H1 (cell line): ENCODE data around the gene HES2. TPM values are rescaled to one million over a fixed set of nuclear protein-coding genes. Genes with fewer than 3 reads are reported as not detected.

Source experiments
- CTCF ChIA-PET: fragments of 300-600 bp; sonication (Branson Sonifier 250); formaldehyde crosslinking; loops from one replicate; lab custom pipeline; 2021; ENCODE audit not compliant: partially characterized antibody; lab: Charles Lee
- POLR2A ChIA-PET: fragments of 300-600 bp; sonication (Branson Sonifier 250); formaldehyde crosslinking; loops from one replicate; lab custom pipeline; 2021; ENCODE audit warnings: inconsistent platforms; ENCODE audit not compliant: partially characterized antibody; lab: Charles Lee
- DNase-seq, 2 experiments: peaks; one replicate each; pipeline versions ENCODE4 v3.0.0 to v3.0.0-alpha.2; 2010 to 2022; ENCODE audit warnings: low spot score in 2 of 2, low read depth in 1 of 2, mixed read lengths in 1 of 2
- FAIRE-seq: peaks from 2 replicates; lab custom pipeline; 2011; peaks lifted over from hg19 to GRCh38; lab: Jason Lieb, UNC
- H2AFZ ChIP-seq: 2 replicates; pipeline ENCODE4 v1.8.1; 2012; ENCODE audit warnings: low read length, inconsistent platforms
- H2AK5ac ChIP-seq: 2 replicates; pipeline ENCODE4 v1.6.1; 2013; ENCODE audit warnings: low read depth, low read length
- H2BK120ac ChIP-seq: replicated peaks from 2 replicates; pipeline ENCODE3; 2013; ENCODE audit warnings: low read depth, low read length, inconsistent platforms
- H2BK12ac ChIP-seq: 2 replicates; pipeline ENCODE4 v1.6.1; 2013; ENCODE audit warnings: low read depth, low read length
- H2BK15ac ChIP-seq: 2 replicates; pipeline ENCODE4 v1.6.1; 2013; ENCODE audit warnings: low read length
- H2BK20ac ChIP-seq: 2 replicates; pipeline ENCODE4 v1.6.1; 2013; ENCODE audit warnings: low read length
- H2BK5ac ChIP-seq: 2 replicates; pipeline ENCODE4 v1.6.1; 2013; ENCODE audit warnings: low read depth, low read length
- H3K14ac ChIP-seq: 2 replicates; pipeline ENCODE4 v1.6.1; 2013; ENCODE audit warnings: inconsistent platforms; ENCODE audit not compliant: insufficient read length
- H3K18ac ChIP-seq: 2 replicates; pipeline ENCODE4 v1.6.1; 2013; ENCODE audit warnings: low read length; ENCODE audit errors: extremely low read depth
- H3K23ac ChIP-seq: 2 replicates; pipeline ENCODE4 v1.6.1; 2013; ENCODE audit warnings: inconsistent platforms; ENCODE audit not compliant: insufficient read length
- H3K23me2 ChIP-seq: 2 replicates; pipeline ENCODE4 v1.6.1; 2013; ENCODE audit warnings: low read depth, low read length
- H3K27ac ChIP-seq: 2 replicates; pipeline ENCODE4 v1.6.1; 2011; ENCODE audit warnings: low read depth, low read length, inconsistent platforms
- H3K27me3 ChIP-seq, 4 experiments: replicated peaks in 1 of 4; 1 replicate in 1 of 4; 2 replicates in 3 of 4; pipeline versions ENCODE4 v1.6.1 to v1.8.1; 2011 to 2013; ENCODE audit warnings: low read length in 3 of 4, mild to moderate bottlenecking in 3 of 4, inconsistent platforms in 2 of 4, mixed read lengths in 2 of 4, moderate library complexity in 1 of 4; ENCODE audit not compliant: control insufficient read depth in 3 of 4, insufficient read depth in 3 of 4; ENCODE audit errors: extremely low read depth in 1 of 4
- H3K36me3 ChIP-seq, 4 experiments: 2 replicates each; pipeline versions ENCODE4 v1.6.1 to v1.8.1; 2011 to 2013; ENCODE audit warnings: mild to moderate bottlenecking in 4 of 4, low read length in 3 of 4, moderate library complexity in 2 of 4, control low read depth in 1 of 4, inconsistent platforms in 1 of 4; ENCODE audit not compliant: insufficient read depth in 4 of 4, control insufficient read depth in 2 of 4
- H3K4ac ChIP-seq: replicated peaks from 2 replicates; pipeline ENCODE3; 2013; ENCODE audit warnings: low read length, low read depth, mixed read lengths, inconsistent platforms; ENCODE audit not compliant: insufficient read length
- H3K4me1 ChIP-seq, 4 experiments: replicated peaks in 1 of 4; 1 replicate in 1 of 4; 2 replicates in 3 of 4; pipeline versions ENCODE4 v1.6.1 to v1.8.1; 2011 to 2013; ENCODE audit warnings: low read length in 3 of 4, inconsistent platforms in 2 of 4, mixed read lengths in 1 of 4; ENCODE audit not compliant: insufficient read depth in 4 of 4, control insufficient read depth in 3 of 4
- H3K4me2 ChIP-seq, 2 experiments: 2 replicates each; pipeline versions ENCODE4 v1.6.1 to v1.8.1; 2011 to 2013; ENCODE audit warnings: low read depth in 2 of 2, low read length in 2 of 2, control low read depth in 1 of 2, inconsistent platforms in 1 of 2, mild to moderate bottlenecking in 1 of 2; ENCODE audit not compliant: insufficient read depth in 1 of 2
- H3K4me3 ChIP-seq, 4 experiments: fragments of 200-600, 300-600 bp in 1 of 4; sonication (generic), shearing (Covaris generic), sonication (Bioruptor Twin) in 1 of 4; 2 replicates each; pipeline versions ENCODE4 v1.5.1 to v1.8.1; 2011 to 2016; ENCODE audit warnings: low read length in 4 of 4, low read depth in 3 of 4, control low read depth in 2 of 4, inconsistent platforms in 2 of 4, mild to moderate bottlenecking in 2 of 4, mixed read lengths in 1 of 4, moderate library complexity in 1 of 4; ENCODE audit not compliant: insufficient read depth in 2 of 4; ENCODE audit errors: extremely low read depth in 1 of 4
- H3K56ac ChIP-seq: replicated peaks from 2 replicates; pipeline ENCODE3; 2013; ENCODE audit warnings: low read depth, mild to moderate bottlenecking, mixed read lengths, low read length, inconsistent platforms; ENCODE audit not compliant: insufficient read length
- H3K79me1 ChIP-seq: 2 replicates; pipeline ENCODE4 v1.6.1; 2013; ENCODE audit warnings: low read depth, low read length, control low read depth
- H3K79me2 ChIP-seq, 2 experiments: 2 replicates each; pipeline versions ENCODE4 v1.6.1 to v1.8.1; 2012 to 2013; ENCODE audit warnings: low read length in 2 of 2, mild to moderate bottlenecking in 2 of 2, inconsistent platforms in 1 of 2; ENCODE audit not compliant: insufficient read depth in 2 of 2, control insufficient read depth in 1 of 2
- H3K9ac ChIP-seq, 4 experiments: replicated peaks in 1 of 4; 1 replicate in 1 of 4; 2 replicates in 3 of 4; pipeline versions ENCODE4 v1.6.1 to v1.8.1; 2011 to 2013; ENCODE audit warnings: low read depth in 3 of 4, low read length in 3 of 4, control low read depth in 2 of 4, mild to moderate bottlenecking in 2 of 4, moderate library complexity in 2 of 4, inconsistent platforms in 1 of 4; ENCODE audit errors: extremely low read depth in 1 of 4
- H3K9me3 ChIP-seq, 2 experiments: 2 replicates each; pipeline versions ENCODE4 v1.6.1 to v1.8.1; 2012 to 2013; ENCODE audit warnings: mild to moderate bottlenecking in 2 of 2, moderate library complexity in 2 of 2, control low read depth in 1 of 2, inconsistent platforms in 1 of 2, low read depth in 1 of 2, low read length in 1 of 2, mixed read lengths in 1 of 2; ENCODE audit not compliant: insufficient read depth in 2 of 2
- H4K20me1 ChIP-seq, 2 experiments: replicated peaks in 1 of 2; 2 replicates each; pipeline versions ENCODE3 to v1.8.1; 2011 to 2013; ENCODE audit warnings: inconsistent platforms in 2 of 2, low read length in 2 of 2, mild to moderate bottlenecking in 1 of 2; ENCODE audit not compliant: insufficient read depth in 2 of 2, control insufficient read depth in 1 of 2
- H4K5ac ChIP-seq: 2 replicates; pipeline ENCODE4 v1.6.1; 2013; ENCODE audit warnings: low read length, low read depth, mixed read lengths, inconsistent platforms; ENCODE audit not compliant: insufficient read length
- H4K8ac ChIP-seq: 2 replicates; pipeline ENCODE4 v1.8.0; 2013; ENCODE audit warnings: mild to moderate bottlenecking, moderate library complexity, low read length, inconsistent platforms; ENCODE audit not compliant: insufficient read depth; ENCODE audit errors: extremely low read depth
- H4K91ac ChIP-seq: replicated peaks from 2 replicates; pipeline ENCODE3; 2013; ENCODE audit warnings: low read length, mixed read lengths, inconsistent platforms; ENCODE audit not compliant: insufficient read length
- CTCF ChIP-seq, 3 experiments: IDR thresholded peaks; 1 replicate in 2 of 3; 2 replicates in 1 of 3; pipeline versions ENCODE4 v1.5.1 to v1.6.1; 2011; ENCODE audit warnings: low read length in 3 of 3, mild to moderate bottlenecking in 3 of 3, inconsistent platforms in 2 of 3, low read depth in 1 of 3, moderate library complexity in 1 of 3; ENCODE audit not compliant: insufficient read depth in 1 of 3; ENCODE audit errors: control extremely low read depth in 1 of 3
- EP300 ChIP-seq, 2 experiments: IDR thresholded peaks; 1 replicate in 1 of 2; 2 replicates in 1 of 2; pipeline ENCODE4 v1.6.1; 2011 to 2012; ENCODE audit warnings: low read depth in 2 of 2, low read length in 2 of 2, mild to moderate bottlenecking in 2 of 2, borderline replicate concordance in 1 of 2, inconsistent platforms in 1 of 2, moderate library complexity in 1 of 2
- JUND ChIP-seq: IDR thresholded peaks from 2 replicates; pipeline ENCODE4 v1.6.1; 2011; ENCODE audit warnings: mild to moderate bottlenecking, improper control_type of control experiment, low read length
- POLR2A ChIP-seq, 2 experiments: IDR thresholded peaks; 1 replicate in 1 of 2; 2 replicates in 1 of 2; pipeline ENCODE4 v1.6.1; 2011; ENCODE audit warnings: low read depth in 2 of 2, low read length in 2 of 2, mild to moderate bottlenecking in 2 of 2; ENCODE audit errors: control extremely low read depth in 1 of 2
- RAD21 ChIP-seq, 2 experiments: IDR thresholded peaks in 1 of 2; conservative IDR thresholded peaks in 1 of 2; 2 replicates each; pipeline ENCODE4 v1.6.1; 2011; ENCODE audit warnings: low read depth in 2 of 2, low read length in 2 of 2, improper control_type of control experiment in 1 of 2, inconsistent platforms in 1 of 2, mild to moderate bottlenecking in 1 of 2, moderate library complexity in 1 of 2
- RBBP5 ChIP-seq: IDR thresholded peaks from 2 replicates; pipeline ENCODE4 v1.7.1; 2012; ENCODE audit warnings: low read depth, mild to moderate bottlenecking, inconsistent platforms, low read length, moderate library complexity, borderline replicate concordance
- WGBS, 2 experiments: shearing (Covaris generic) in 1 of 2; methylation state at CpG; one replicate each; pipeline versions ENCODE4 v1.1.6 to v1.1.7; 2013 to 2015; ENCODE audit warnings: low lambda C conversion rate in 2 of 2, mixed read lengths in 2 of 2, inconsistent platforms in 1 of 2, low coverage in 1 of 2, missing lambda C conversion rate in 1 of 2; ENCODE audit not compliant: insufficient replicate concordance in 2 of 2, insufficient coverage in 1 of 2, insufficient read length in 1 of 2; ENCODE audit errors: extremely low coverage in 1 of 2, missing lambda C conversion rate in 1 of 2; 5-methylcytosine and 5-hydroxymethylcytosine counted together
- polyA plus RNA-seq, 7 experiments: library from polyadenylated mRNA; depleted of rRNA in 3 of 7; stranded (reverse) in 5 of 7; unstranded in 2 of 7; fragments of >200 nt in 5 of 7; fragments of 200-250 nt in 2 of 7; gene quantifications; 1 replicate in 5 of 7; 2 replicates in 1 of 7; 4 replicates in 1 of 7; pipeline versions ENCODE4 v1.2.1 to v1.2.3, GENCODE V29; 2011 to 2013; ENCODE audit warnings: missing spikeins in 2 of 7, mixed read lengths in 2 of 7
- total RNA-seq: library from RNA; stranded (reverse); fragmentation: NEBNext Ultra II Directional; extraction: Animal tissue kit (Norgen Biotek cat#: 25700); gene quantifications from 2 replicates; pipeline ENCODE4 v1.2.1, GENCODE V29; 2021
- TF ChIP-seq, protein P1 (sequence below): IDR thresholded peaks from 2 replicates; pipeline ENCODE4 v1.6.1; 2012; ENCODE audit warnings: low read length, inconsistent platforms

Gene HES2
- total and polyA plus RNA-seq, 2 of the 8 experiments (the other 6 are each of a cell fraction or from before 2014, with no cell fraction given): 0.15 to 0.53 TPM

GRCh38 chr1:6426277-6426971, 6.7 kb upstream of the HES2 start:
- H3K23ac ChIP-seq: no peak overlapping the region

More at GRCh38 chr1:6426277-6426971, 6.7 kb upstream of the HES2 start:
- H3K79me2 ChIP-seq: no peaks in the 10 kb centered on the region
- FAIRE-seq: no peak
- H3K36me3 ChIP-seq: peaks cover 0 to 5% (median 0%) of the 10 kb centered on the region in 4 experiments; a peak in 1 of 8 replicates
- H3K27ac ChIP-seq: no peak overlapping the region
- H3K56ac ChIP-seq: no peak overlapping the region
- H3K9ac ChIP-seq: no peak overlapping the region
- H3K27me3 ChIP-seq: peaks cover 35 to 58% (median 50%) of the 10 kb centered on the region in 4 experiments
- H4K91ac ChIP-seq: peak overlapping the region; percentile 56
- peaks cover 0 to 22% (median 9%) of the 10 kb centered on the region in 4 experiments; a peak in 5 of 7 replicates for H3K4me1 ChIP-seq
- no peak overlapping the region for H3K4me3 ChIP-seq
- CTCF ChIA-PET: interaction anchor here (0.6 to 2.9 kb wide), 9 partner anchors 9 to 188 kb away, joined by 3 to 42 read pairs (median 4); no protein-coding TSS in a partner anchor
- POLR2A ChIA-PET: interaction anchor here (0.6 to 1.7 kb wide), 5 partner anchors 9 to 234 kb away, joined by 3 to 4 read pairs (median 3); no protein-coding TSS in a partner anchor
- H2BK12ac ChIP-seq: no peak overlapping the region
- H3K4me2 ChIP-seq: no peak overlapping the region
- H4K20me1 ChIP-seq: peaks cover 0 to 7% of the 10 kb centered on the region in 2 experiments
- DNase-seq: no peak
- no peak overlapping the region for H3K4ac ChIP-seq
- 100% methylated on average over 8 of the region's 9 CpGs; no CpG with 5 or more reads in 1 of the 2 experiments for WGBS, 2 experiments
- H4K8ac ChIP-seq: no peak overlapping the region
- no peak overlapping the region for H2BK5ac ChIP-seq
- no peak overlapping the region for H2BK15ac ChIP-seq
- H3K79me1 ChIP-seq: no peaks in the 10 kb centered on the region
- no peak overlapping the region for H2AFZ ChIP-seq
- TF ChIP-seq, protein P1, sequence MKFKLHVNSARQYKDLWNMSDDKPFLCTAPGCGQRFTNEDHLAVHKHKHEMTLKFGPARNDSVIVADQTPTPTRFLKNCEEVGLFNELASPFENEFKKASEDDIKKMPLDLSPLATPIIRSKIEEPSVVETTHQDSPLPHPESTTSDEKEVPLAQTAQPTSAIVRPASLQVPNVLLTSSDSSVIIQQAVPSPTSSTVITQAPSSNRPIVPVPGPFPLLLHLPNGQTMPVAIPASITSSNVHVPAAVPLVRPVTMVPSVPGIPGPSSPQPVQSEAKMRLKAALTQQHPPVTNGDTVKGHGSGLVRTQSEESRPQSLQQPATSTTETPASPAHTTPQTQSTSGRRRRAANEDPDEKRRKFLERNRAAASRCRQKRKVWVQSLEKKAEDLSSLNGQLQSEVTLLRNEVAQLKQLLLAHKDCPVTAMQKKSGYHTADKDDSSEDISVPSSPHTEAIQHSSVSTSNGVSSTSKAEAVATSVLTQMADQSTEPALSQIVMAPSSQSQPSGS: no peak
- TF ChIP-seq CTCF (IDR thresholded peaks at IDR 0.05; ENCODE audit: control extremely low read depth in 1 of 3, insufficient read depth in 1 of 3, low read depth in 1 of 3, low read length in 3 of 3): no peak
- TF ChIP-seq JUND: no peak
- no peak for TF ChIP-seq RAD21 (IDR thresholded peaks at IDR 0.05 in 1 of 2, conservative IDR thresholded peaks at IDR 0.05 in 1 of 2; ENCODE audit: low read depth in 2 of 2, low read length in 2 of 2)
- no peak for TF ChIP-seq RBBP5
- TF ChIP-seq POLR2A (IDR thresholded peaks at IDR 0.05; ENCODE audit: control extremely low read depth in 1 of 2, low read depth in 2 of 2, low read length in 2 of 2): no peak
- no peak for TF ChIP-seq EP300 (IDR thresholded peaks at IDR 0.05; ENCODE audit: borderline replicate concordance in 1 of 2, low read depth in 2 of 2, low read length in 2 of 2)
- H2BK20ac ChIP-seq: no peak overlapping the region
- H3K18ac ChIP-seq: no peak overlapping the region
- no peak overlapping the region for H2BK120ac ChIP-seq
- peaks cover 6% of the 10 kb centered on the region; the same call in 1 of the 2 replicates for H3K23me2 ChIP-seq
- no peak overlapping the region for H2AK5ac ChIP-seq
- H3K9me3 ChIP-seq: no peaks in the 10 kb centered on the region
- no peak overlapping the region for H4K5ac ChIP-seq
- H3K14ac ChIP-seq: no peak overlapping the region
